Rectal smooth muscle tissue (tissue), 1 donor: Measurements from ENCODE around the gene CREB3L1.

ENCODE experiments used
- H3K27ac ChIP-seq: one replicate; pipeline ENCODE4 v1.7.0; 2013; ENCODE audit warnings: low read depth, low read length, inconsistent platforms
- H3K27me3 ChIP-seq: one replicate; pipeline ENCODE4 v1.7.0; 2013; ENCODE audit warnings: low read length; ENCODE audit not compliant: control insufficient read depth, insufficient read depth
- H3K36me3 ChIP-seq: one replicate; pipeline ENCODE4 v1.7.0; 2013; ENCODE audit warnings: low read length; ENCODE audit not compliant: control insufficient read depth, insufficient read depth
- H3K4me1 ChIP-seq: one replicate; pipeline ENCODE4 v1.7.0; 2013; ENCODE audit warnings: low read length; ENCODE audit not compliant: control insufficient read depth, insufficient read depth
- H3K4me3 ChIP-seq: one replicate; pipeline ENCODE4 v1.7.0; 2013; ENCODE audit warnings: low read length
- H3K9ac ChIP-seq: one replicate; pipeline ENCODE4 v1.7.0; 2013; ENCODE audit warnings: low read length

The CREB3L1 gene

GRCh38 chr11:46308631-46309419, 31.4 kb downstream of the CREB3L1 start:
- Histone ChIP-seq H3K27ac (no peak overlapping the region), H3K27me3 (no peaks in the 10 kb centered on the region), H3K9ac (no peak overlapping the region), H3K4me3 (peak overlapping the region; percentile 26), H3K36me3 (peaks cover 5% of the 10 kb centered on the region), H3K4me1 (peaks cover 3% of the 10 kb centered on the region)

GRCh38 chr11:46309814-46310259, 32.4 kb downstream of the CREB3L1 start:
- H3K9ac ChIP-seq: no peak overlapping the region
- H3K27ac ChIP-seq: no peak overlapping the region
- no peaks in the 10 kb centered on the region for H3K27me3 ChIP-seq
- H3K36me3 ChIP-seq: peaks cover 5% of the 10 kb centered on the region
- H3K4me1 ChIP-seq: peaks cover 3% of the 10 kb centered on the region
- no peak overlapping the region for H3K4me3 ChIP-seq

- H3K4me1 ChIP-seq: no peaks in the 10 kb centered on the region
Measured at GRCh38 chr11:46315033-46315738, 37.7 kb downstream of the CREB3L1 start.

GRCh38 chr11:46315783-46316563, 38.5 kb downstream of the CREB3L1 start:
- Histone ChIP-seq H3K36me3 (no peaks in the 10 kb centered on the region), H3K4me3 (no peak overlapping the region), H3K27ac (no peak overlapping the region), H3K27me3 (no peaks in the 10 kb centered on the region), H3K9ac (no peak overlapping the region), H3K4me1 (no peaks in the 10 kb centered on the region)

More at GRCh38 chr11:46315033-46315738, 37.7 kb downstream of the CREB3L1 start:
- no peak overlapping the region for H3K27ac ChIP-seq
- no peaks in the 10 kb centered on the region for H3K27me3 ChIP-seq
- H3K36me3 ChIP-seq: no peaks in the 10 kb centered on the region
- H3K4me3 ChIP-seq: no peak overlapping the region
- H3K9ac ChIP-seq: no peak overlapping the region

GRCh38 chr11:46319074-46319453, 41.6 kb downstream of the CREB3L1 start:
- H3K27me3 ChIP-seq: no peaks in the 10 kb centered on the region
- no peak overlapping the region for H3K4me3 ChIP-seq
- H3K27ac ChIP-seq: no peak overlapping the region
- H3K9ac ChIP-seq: no peak overlapping the region
- no peaks in the 10 kb centered on the region for H3K36me3 ChIP-seq
- no peaks in the 10 kb centered on the region for H3K4me1 ChIP-seq

GRCh38 chr11:46321757-46322156, 44.3 kb downstream of the CREB3L1 start:
- Histone ChIP-seq H3K4me1 (no peaks in the 10 kb centered on the region), H3K4me3 (no peak overlapping the region), H3K36me3 (no peaks in the 10 kb centered on the region)

GRCh38 chr11:46322759-46323158, 45.3 kb downstream of the CREB3L1 start:
- Histone ChIP-seq H3K4me3 (no peak overlapping the region), H3K27ac (no peak overlapping the region), H3K36me3 (no peaks in the 10 kb centered on the region), H3K4me1 (no peaks in the 10 kb centered on the region), H3K9ac (no peak overlapping the region), H3K27me3 (no peaks in the 10 kb centered on the region)

More at GRCh38 chr11:46321757-46322156, 44.3 kb downstream of the CREB3L1 start:
- H3K9ac ChIP-seq: no peak overlapping the region
- H3K27me3 ChIP-seq: no peaks in the 10 kb centered on the region
- no peak overlapping the region for H3K27ac ChIP-seq

GRCh38 chr11:46326813-46327416, 49.5 kb downstream of the CREB3L1 start:
- Histone ChIP-seq H3K4me3 (no peak overlapping the region), H3K27me3 (peaks cover 7% of the 10 kb centered on the region), H3K36me3 (no peaks in the 10 kb centered on the region), H3K27ac (no peak overlapping the region), H3K4me1 (no peaks in the 10 kb centered on the region), H3K9ac (no peak overlapping the region)

GRCh38 chr11:46327829-46328228, 50.4 kb downstream of the CREB3L1 start:
- H3K36me3 ChIP-seq: no peaks in the 10 kb centered on the region
- H3K27ac ChIP-seq: no peak overlapping the region
- H3K27me3 ChIP-seq: peaks cover 11% of the 10 kb centered on the region
- H3K4me3 ChIP-seq: no peak overlapping the region
- H3K4me1 ChIP-seq: no peaks in the 10 kb centered on the region
- H3K9ac ChIP-seq: no peak overlapping the region

GRCh38 chr11:46330154-46330553, 52.7 kb downstream of the CREB3L1 start:
- peaks cover 25% of the 10 kb centered on the region for H3K27me3 ChIP-seq
- H3K36me3 ChIP-seq: no peaks in the 10 kb centered on the region
- no peak overlapping the region for H3K27ac ChIP-seq
- H3K9ac ChIP-seq: no peak overlapping the region
- no peaks in the 10 kb centered on the region for H3K4me1 ChIP-seq
- no peak overlapping the region for H3K4me3 ChIP-seq

GRCh38 chr11:46330563-46331281, 53.3 kb downstream of the CREB3L1 start:
- H3K4me3 ChIP-seq: no peak overlapping the region
- H3K27ac ChIP-seq: no peak overlapping the region
- peaks cover 25% of the 10 kb centered on the region for H3K27me3 ChIP-seq
- H3K36me3 ChIP-seq: no peaks in the 10 kb centered on the region
- H3K9ac ChIP-seq: no peak overlapping the region
- no peaks in the 10 kb centered on the region for H3K4me1 ChIP-seq
